ENCODE measurements around the gene POMGNT1. TPM values are rescaled to one million over a fixed set of nuclear protein-coding genes. Genes with fewer than 3 reads are reported as not detected.

The POMGNT1 gene
- total RNA-seq, 2 experiments from 2014 or later = 27.4 to 28.5 TPM

- H3K4me1 Mint-ChIP-seq = peaks cover 12% of the 10 kb centered on the region
- no peak overlapping the region for H3K27ac Mint-ChIP-seq
- ChIA-PET CTCF (no interaction called here), POLR2A (no interaction called here)
- H3K4me3 Mint-ChIP-seq = no peak overlapping the region
- H3K36me3 Mint-ChIP-seq (ENCODE audit: low read depth) = no peaks in the 10 kb centered on the region
- peaks cover 2% of the 10 kb centered on the region for H3K27me3 Mint-ChIP-seq
- no peaks in the 10 kb centered on the region for H3K9me3 Mint-ChIP-seq
- no peak for DNase-seq
These were observed 6.1 kb upstream of the POMGNT1 start for GRCh38 chr1:46204406-46204742.

DNA sequence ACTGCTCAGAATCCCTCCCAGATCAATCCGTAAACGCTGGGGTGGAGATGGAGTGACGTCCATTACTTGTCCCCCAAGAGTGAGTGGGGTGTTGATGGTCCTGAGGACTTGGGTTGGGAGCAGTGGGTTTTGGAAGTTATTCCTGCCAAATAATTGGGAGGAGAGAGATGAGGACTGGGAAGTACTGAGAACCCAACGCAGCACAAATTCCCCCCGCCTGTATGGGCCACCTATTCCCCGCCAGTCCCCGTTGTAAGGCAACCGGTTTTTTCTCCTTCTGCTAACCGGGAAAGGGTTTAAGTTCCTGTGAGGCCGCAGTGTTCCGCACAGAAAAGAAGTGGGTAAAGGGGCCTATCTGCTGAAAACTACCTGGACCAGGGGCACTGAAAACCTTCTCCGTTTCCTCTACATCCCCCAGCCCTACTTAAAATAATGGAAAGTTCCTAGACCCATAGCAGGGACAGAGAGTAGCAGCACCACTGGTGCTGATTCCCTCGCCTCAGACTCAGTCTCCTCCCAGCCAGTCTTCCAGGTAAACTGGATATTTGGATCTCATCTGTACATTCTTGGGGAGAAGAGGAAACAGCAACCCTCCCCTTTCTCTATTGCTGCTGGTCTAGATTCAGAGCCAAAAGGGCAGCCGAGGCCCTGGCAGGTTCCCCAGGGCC lies 5.6 kb upstream of the POMGNT1 start:
- no peak for DNase-seq
- CTCF ChIA-PET = interaction anchor here (1.3 to 1.5 kb wide), 2 partner anchors 16 to 19 kb away, joined by 3 read pairs; no protein-coding TSS in a partner anchor
- Mint-ChIP-seq H3K27ac (no peak overlapping the region), H3K4me1 (peaks cover 16% of the 10 kb centered on the region), H3K36me3 (ENCODE audit: low read depth) (no peaks in the 10 kb centered on the region), H3K4me3 (no peak overlapping the region), H3K27me3 (peaks cover 2% of the 10 kb centered on the region), H3K9me3 (no peaks in the 10 kb centered on the region)
- POLR2A ChIA-PET = no interaction called here

DNA sequence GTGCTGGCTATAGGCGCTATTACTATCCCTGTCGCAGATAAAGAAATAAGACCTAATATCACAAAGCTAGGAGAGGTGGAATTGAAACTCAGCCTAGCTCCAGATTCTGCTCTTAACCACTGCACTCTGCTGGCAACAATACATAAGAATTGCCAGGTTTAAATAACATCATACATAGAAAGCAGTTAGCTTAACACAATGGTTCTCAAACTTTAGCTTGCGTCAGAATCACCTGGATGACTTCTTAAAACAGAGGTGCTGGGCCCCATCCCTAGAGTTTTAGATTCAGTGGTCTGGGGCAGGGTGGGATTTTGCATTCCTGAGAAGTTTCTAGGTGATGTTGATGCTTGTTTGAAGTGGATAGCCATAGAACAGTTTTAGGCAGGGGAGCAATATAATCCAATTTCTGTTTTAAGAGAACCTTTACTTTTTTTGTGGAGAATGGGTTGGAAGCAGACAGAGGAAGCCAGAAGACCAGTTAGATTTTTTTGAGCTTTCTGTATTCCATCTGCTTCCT lies 1.1 kb upstream of the POMGNT1 start:
- CTCF ChIA-PET = interaction anchor here (0.5 to 2.8 kb wide), 6 partner anchors 20 to 699 kb away, joined by 3 to 20 read pairs (median 3); no protein-coding TSS in a partner anchor
- Mint-ChIP-seq H3K4me3 (peak overlapping the region; percentile 76), H3K9me3 (no peaks in the 10 kb centered on the region), H3K27me3 (peaks cover 2% of the 10 kb centered on the region), H3K4me1 (peaks cover 29% of the 10 kb centered on the region), H3K27ac (no peak overlapping the region), H3K36me3 (ENCODE audit: low read depth) (no peaks in the 10 kb centered on the region)
- no peak for DNase-seq
- POLR2A ChIA-PET = interaction anchor here (0.6 to 2.1 kb wide), 2 partner anchors 32 to 68 kb away, joined by 3 to 13 read pairs; no protein-coding TSS in a partner anchor

- peak overlapping the region; percentile 26 for H3K27ac Mint-ChIP-seq
- DNase-seq = no peak
- no peaks in the 10 kb centered on the region for H3K9me3 Mint-ChIP-seq
- no peaks in the 10 kb centered on the region for H3K36me3 Mint-ChIP-seq (ENCODE audit: low read depth)
- ChIA-PET CTCF (no interaction called here), POLR2A (interaction anchor here (0.5 to 2.1 kb wide), 7 partner anchors 9 to 399 kb away, joined by 3 to 13 read pairs (median 3); partner anchors contain the start of genes LRRC41 and UQCRH)
- H3K4me1 Mint-ChIP-seq = peaks cover 23% of the 10 kb centered on the region
- H3K27me3 Mint-ChIP-seq = no peaks in the 10 kb centered on the region
- peak overlapping the region; percentile 78 for H3K4me3 Mint-ChIP-seq
These were observed 672 bp downstream of the POMGNT1 start for GRCh38 chr1:46197560-46197963.

DNA sequence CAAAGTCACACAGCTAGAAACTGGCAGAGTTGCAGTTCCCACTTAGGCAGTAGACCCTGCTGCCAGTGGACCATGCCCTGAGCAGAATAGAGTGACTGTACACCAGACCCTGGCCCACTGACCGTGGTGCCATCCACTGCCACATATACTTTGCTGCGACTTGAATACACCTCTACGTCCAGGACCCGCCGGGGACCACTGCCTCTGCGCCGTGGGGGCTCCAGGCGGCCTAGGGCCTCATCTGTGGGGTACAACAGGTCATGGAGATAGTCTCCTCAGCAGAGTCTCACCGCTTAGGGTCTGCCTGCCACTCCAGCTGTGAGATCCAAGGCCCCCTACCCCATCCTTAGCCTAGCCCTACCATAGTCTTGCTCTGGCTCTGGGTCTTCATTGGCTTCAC lies 1.6 kb downstream of the POMGNT1 start:
- Mint-ChIP-seq H3K27me3 (no peaks in the 10 kb centered on the region), H3K4me3 (no peak overlapping the region), H3K4me1 (peaks cover 23% of the 10 kb centered on the region), H3K9me3 (no peaks in the 10 kb centered on the region), H3K27ac (no peak overlapping the region), H3K36me3 (ENCODE audit: low read depth) (no peaks in the 10 kb centered on the region)
- ChIA-PET POLR2A (no interaction called here), CTCF (no interaction called here)
- no peak for DNase-seq

DNA sequence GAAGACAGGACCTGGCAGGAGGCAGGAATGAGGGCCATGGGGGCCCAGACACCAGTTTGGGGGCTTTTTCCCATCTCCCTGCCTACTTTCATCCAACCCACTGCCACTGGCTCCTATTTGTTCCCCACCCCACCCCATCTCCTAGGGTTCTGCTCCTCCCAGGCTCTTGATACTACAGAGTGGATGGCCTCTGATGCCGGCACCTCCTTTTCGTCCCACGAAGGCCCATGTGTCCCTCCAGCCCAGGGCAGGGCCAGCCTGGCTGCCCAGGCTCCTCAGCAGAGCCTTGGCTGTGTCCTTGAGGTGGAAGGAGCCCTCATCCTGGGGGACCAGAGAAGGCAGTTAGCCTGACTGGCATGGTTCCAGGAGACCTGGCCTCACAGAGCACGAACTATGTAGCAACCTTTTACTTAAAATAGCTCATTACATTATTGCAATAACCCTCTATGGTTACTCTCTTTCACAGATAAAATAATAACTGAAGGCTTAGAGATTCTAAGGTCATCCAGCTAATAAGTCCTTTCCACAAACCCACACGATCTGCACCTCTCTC lies 3.5 kb downstream of the POMGNT1 start:
- CTCF ChIA-PET = interaction anchor here (0.6 kb wide), 2 partner anchors 151 to 1126 kb away, joined by 4 to 8 read pairs; no protein-coding TSS in a partner anchor
- DNase-seq = no peak

DNA sequence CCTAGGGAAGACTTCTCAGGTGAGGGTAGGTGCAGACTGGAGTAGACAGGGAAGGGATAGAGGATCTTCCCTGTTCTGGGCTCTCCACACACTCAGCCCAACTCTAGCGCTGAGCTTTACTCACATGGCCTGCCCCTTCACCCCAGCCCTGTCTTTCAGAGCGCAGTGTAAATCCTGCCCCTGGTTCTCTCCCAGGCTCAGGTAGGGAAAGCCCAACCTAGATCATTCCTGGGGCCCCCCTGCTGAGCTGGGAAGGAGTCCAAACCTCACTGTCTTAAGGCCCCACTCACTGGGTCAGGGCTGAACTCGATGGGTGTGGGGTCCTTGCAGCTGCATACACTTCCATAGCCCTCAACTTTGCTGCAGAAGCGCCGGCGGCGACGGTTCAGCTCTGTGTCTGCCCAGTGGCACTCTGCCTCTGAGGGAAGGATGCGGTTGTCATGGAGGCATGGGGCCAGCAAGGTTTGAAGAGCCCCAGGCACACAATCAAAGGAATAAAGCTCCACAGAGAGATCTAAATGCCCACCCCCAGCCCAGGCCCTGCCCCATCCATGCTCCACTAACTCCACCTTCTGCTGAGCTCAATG lies 4.2 kb downstream of the POMGNT1 start:
- H3K27me3 Mint-ChIP-seq = no peaks in the 10 kb centered on the region
- H3K9me3 Mint-ChIP-seq = no peaks in the 10 kb centered on the region
- no peak for DNase-seq
- no peak overlapping the region for H3K4me3 Mint-ChIP-seq
- CTCF ChIA-PET = no interaction called here
- H3K4me1 Mint-ChIP-seq = peaks cover 14% of the 10 kb centered on the region
- H3K36me3 Mint-ChIP-seq (ENCODE audit: low read depth) = peaks cover 3% of the 10 kb centered on the region
- POLR2A ChIA-PET = interaction anchor here (0.6 kb wide), 1 partner anchor 1846 kb away, joined by 5 read pairs; no protein-coding TSS in a partner anchor
- H3K27ac Mint-ChIP-seq = no peak overlapping the region

More for the DNA sequence above, 3.5 kb downstream of the POMGNT1 start:
- Mint-ChIP-seq H3K27me3 (no peaks in the 10 kb centered on the region), H3K4me1 (peaks cover 19% of the 10 kb centered on the region), H3K4me3 (no peak overlapping the region), H3K9me3 (no peaks in the 10 kb centered on the region), H3K27ac (no peak overlapping the region), H3K36me3 (ENCODE audit: low read depth) (no peaks in the 10 kb centered on the region)
- POLR2A ChIA-PET = no interaction called here

DNA sequence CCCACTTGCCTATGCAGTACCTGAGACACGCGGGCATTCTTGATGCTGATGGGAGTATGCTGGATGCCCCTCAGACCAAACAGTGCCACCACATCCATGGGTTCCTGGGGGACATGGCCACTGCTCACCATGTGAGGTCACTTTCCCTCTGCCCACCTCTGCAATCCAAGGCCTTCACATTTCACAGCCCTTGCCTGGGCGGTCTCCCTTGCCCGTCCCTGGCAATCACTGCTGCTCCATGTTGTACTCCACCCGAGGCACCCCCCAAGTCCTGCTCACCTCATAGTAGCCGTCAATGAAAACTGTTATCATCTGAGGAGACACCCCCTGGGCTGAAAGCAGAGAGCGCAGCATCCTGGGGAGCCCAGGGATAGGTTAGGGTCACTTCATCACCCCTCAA lies 4.9 kb downstream of the POMGNT1 start:
- H3K27me3 Mint-ChIP-seq = no peaks in the 10 kb centered on the region
- no peak overlapping the region for H3K27ac Mint-ChIP-seq
- H3K4me3 Mint-ChIP-seq = no peak overlapping the region
- ChIA-PET CTCF (no interaction called here), POLR2A (interaction anchor here (0.6 kb wide), 1 partner anchor 1845 kb away, joined by 5 read pairs; no protein-coding TSS in a partner anchor)
- no peaks in the 10 kb centered on the region for H3K9me3 Mint-ChIP-seq
- H3K36me3 Mint-ChIP-seq (ENCODE audit: low read depth) = peaks cover 3% of the 10 kb centered on the region
- peaks cover 10% of the 10 kb centered on the region for H3K4me1 Mint-ChIP-seq
- no peak for DNase-seq

DNA sequence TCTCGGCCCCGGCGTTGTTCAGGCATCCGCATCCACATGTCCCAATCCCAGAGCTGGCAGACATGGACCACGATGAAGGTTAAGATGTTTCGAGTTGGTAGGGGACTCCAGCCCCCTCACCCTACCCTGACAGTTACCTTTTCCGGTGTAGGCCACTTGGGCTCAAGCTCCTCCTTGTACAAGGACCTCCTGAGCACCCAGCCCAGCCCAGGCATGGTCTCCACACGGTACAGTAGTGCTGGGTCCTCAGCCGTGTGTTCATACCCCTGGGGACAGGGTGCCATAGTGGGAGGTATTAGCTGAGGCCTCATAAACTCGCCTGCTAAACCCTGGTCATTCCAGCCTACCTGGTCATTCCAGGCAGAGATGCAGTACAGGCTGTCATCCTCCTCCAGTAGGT lies 6.1 kb downstream of the POMGNT1 start:
- H3K27ac Mint-ChIP-seq = no peak overlapping the region

GRCh38 chr1:46191033-46191701 lies 7.1 kb downstream of the POMGNT1 start:
- no peaks in the 10 kb centered on the region for H3K9me3 Mint-ChIP-seq
- no peak for DNase-seq
- peaks cover 3% of the 10 kb centered on the region for H3K36me3 Mint-ChIP-seq (ENCODE audit: low read depth)
- H3K4me3 Mint-ChIP-seq = no peak overlapping the region
- no peaks in the 10 kb centered on the region for H3K4me1 Mint-ChIP-seq
- H3K27ac Mint-ChIP-seq = no peak overlapping the region
- CTCF ChIA-PET = no interaction called here
- POLR2A ChIA-PET = no interaction called here
- no peaks in the 10 kb centered on the region for H3K27me3 Mint-ChIP-seq

More for the DNA sequence above, 6.1 kb downstream of the POMGNT1 start:
- ChIA-PET CTCF (no interaction called here), POLR2A (no interaction called here)
- Mint-ChIP-seq H3K27me3 (no peaks in the 10 kb centered on the region), H3K9me3 (no peaks in the 10 kb centered on the region), H3K36me3 (ENCODE audit: low read depth) (peaks cover 3% of the 10 kb centered on the region), H3K4me3 (no peak overlapping the region), H3K4me1 (peaks cover 2% of the 10 kb centered on the region)
- no peak for DNase-seq

DNA sequence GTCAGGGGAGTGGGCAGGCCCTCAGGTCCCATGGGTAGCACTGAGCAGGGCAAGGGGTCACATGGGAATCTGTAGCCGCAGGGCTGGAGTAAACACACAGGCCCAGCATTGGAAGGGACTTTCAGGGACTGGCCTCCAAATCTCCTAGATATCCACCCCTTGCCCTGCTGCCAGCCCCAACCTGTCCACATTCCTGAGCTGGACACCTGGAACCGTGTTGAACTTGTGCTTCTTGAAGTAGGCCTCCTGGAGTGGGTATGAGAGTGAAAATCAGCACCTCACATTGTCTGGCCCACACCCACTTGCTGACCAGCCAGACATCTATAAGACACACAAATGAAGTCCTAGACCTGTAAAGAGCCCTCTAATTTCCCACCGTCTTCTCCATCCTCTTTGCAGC lies 7.7 kb downstream of the POMGNT1 start:
- ChIA-PET POLR2A (no interaction called here), CTCF (no interaction called here)
- H3K27me3 Mint-ChIP-seq = no peaks in the 10 kb centered on the region
- H3K4me3 Mint-ChIP-seq = no peak overlapping the region
- no peaks in the 10 kb centered on the region for H3K9me3 Mint-ChIP-seq
- no peak overlapping the region for H3K27ac Mint-ChIP-seq
- H3K4me1 Mint-ChIP-seq = no peaks in the 10 kb centered on the region
- peaks cover 3% of the 10 kb centered on the region for H3K36me3 Mint-ChIP-seq (ENCODE audit: low read depth)
- DNase-seq = no peak

DNA sequence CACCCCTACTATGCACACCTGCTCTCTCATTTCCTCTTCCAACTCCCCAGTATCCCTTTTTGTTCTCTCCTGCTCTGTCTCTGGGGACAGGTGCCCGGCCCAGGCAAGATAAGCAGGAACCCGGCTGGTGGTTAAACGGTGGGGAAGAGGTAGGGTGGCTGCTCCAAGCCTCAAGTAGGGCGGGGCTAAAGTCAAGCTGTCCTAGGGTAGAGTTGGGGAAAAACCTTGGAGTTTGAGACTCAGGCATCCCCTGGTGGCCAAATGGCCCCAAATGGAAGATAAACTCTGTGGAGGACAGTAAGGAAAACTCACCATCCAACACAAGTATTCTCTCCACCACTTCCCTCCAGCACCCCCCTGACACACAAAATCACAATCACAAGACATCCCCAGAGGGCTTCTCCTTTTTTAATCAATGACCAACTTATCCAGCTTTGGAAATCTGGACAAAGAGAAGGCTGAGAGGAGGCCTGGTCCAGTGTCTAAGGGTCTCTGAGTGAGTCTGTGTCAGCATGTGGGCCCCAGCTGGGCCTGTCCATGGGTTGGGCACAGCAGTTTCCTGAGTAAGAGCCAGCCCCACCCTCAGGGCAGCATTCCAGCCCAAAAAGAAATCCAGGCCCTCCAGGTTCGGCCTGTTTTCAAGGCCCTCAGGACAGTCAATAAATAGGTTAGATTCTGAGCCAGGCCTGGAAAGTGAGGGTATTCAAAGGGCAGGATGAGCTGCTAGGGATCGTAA lies 9.8 kb downstream of the POMGNT1 start:
- Mint-ChIP-seq H3K4me3 (no peak overlapping the region), H3K27ac (no peak overlapping the region), H3K36me3 (ENCODE audit: low read depth) (peaks cover 3% of the 10 kb centered on the region), H3K9me3 (no peaks in the 10 kb centered on the region), H3K27me3 (no peaks in the 10 kb centered on the region), H3K4me1 (no peaks in the 10 kb centered on the region)
- ChIA-PET CTCF (interaction anchor here (0.5 to 1.0 kb wide), 2 partner anchors 35 to 41 kb away, joined by 3 to 4 read pairs; no protein-coding TSS in a partner anchor), POLR2A (interaction anchor here (0.6 kb wide), 1 partner anchor 9 kb away, joined by 3 read pairs; no protein-coding TSS in a partner anchor)
- no peak for DNase-seq

All from activated CD4-positive, alpha-beta memory T cell treated with anti-CD3 and anti-CD28 coated beads, Interleukin-2, amount 10 ng/mL, durations not matched to agents 7 days and 5 days (primary cell).